H1 (cell line): ENCODE results near the gene ACKR3. TPM values are rescaled to one million over a fixed set of nuclear protein-coding genes. Genes with fewer than 3 reads are reported as not detected.

Experiments
- CHD7 ChIP-seq: fragments of 300-600 bp; sonication (generic); IDR thresholded peaks from 2 replicates; pipeline ENCODE4 v1.7.1; 2012; ENCODE audit warnings: low read length, moderate library complexity, mild to moderate bottlenecking, inconsistent platforms; ENCODE audit not compliant: insufficient replicate concordance
- CTBP2 ChIP-seq: IDR thresholded peaks from 2 replicates; pipeline ENCODE4 v1.7.0; 2011; ENCODE audit warnings: borderline replicate concordance, mild to moderate bottlenecking, moderate library complexity, mixed read lengths, low read length; ENCODE audit not compliant: insufficient read depth, insufficient read length
- CTCF ChIP-seq, 3 experiments: IDR thresholded peaks; 1 replicate in 2 of 3; 2 replicates in 1 of 3; pipeline versions ENCODE4 v1.5.1 to v1.6.1; 2011; ENCODE audit warnings: low read length in 3 of 3, mild to moderate bottlenecking in 3 of 3, inconsistent platforms in 2 of 3, low read depth in 1 of 3, moderate library complexity in 1 of 3; ENCODE audit not compliant: insufficient read depth in 1 of 3; ENCODE audit errors: control extremely low read depth in 1 of 3
- E2F6 ChIP-seq: IDR thresholded peaks from 2 replicates; pipeline ENCODE4 v1.6.1; 2012; ENCODE audit warnings: inconsistent platforms
- KDM5A ChIP-seq: fragments of 200-600 bp; IDR thresholded peaks from 2 replicates; pipeline ENCODE4 v1.7.1; 2012; ENCODE audit warnings: mild to moderate bottlenecking, low read length, inconsistent platforms, mixed read lengths
- POLR2A ChIP-seq, 2 experiments: IDR thresholded peaks; 1 replicate in 1 of 2; 2 replicates in 1 of 2; pipeline ENCODE4 v1.6.1; 2011; ENCODE audit warnings: low read depth in 2 of 2, low read length in 2 of 2, mild to moderate bottlenecking in 2 of 2; ENCODE audit errors: control extremely low read depth in 1 of 2
- polyA plus RNA-seq, 7 experiments: library from polyadenylated mRNA; depleted of rRNA in 3 of 7; stranded (reverse) in 5 of 7; unstranded in 2 of 7; fragments of >200 nt in 5 of 7; fragments of 200-250 nt in 2 of 7; gene quantifications; 1 replicate in 5 of 7; 2 replicates in 1 of 7; 4 replicates in 1 of 7; pipeline versions ENCODE4 v1.2.1 to v1.2.3, GENCODE V29; 2011 to 2013; ENCODE audit warnings: missing spikeins in 2 of 7, mixed read lengths in 2 of 7
- total RNA-seq: library from RNA; stranded (reverse); fragmentation: NEBNext Ultra II Directional; extraction: Animal tissue kit (Norgen Biotek cat#: 25700); gene quantifications from 2 replicates; pipeline ENCODE4 v1.2.1, GENCODE V29; 2021

Gene ACKR3
- total and polyA plus RNA-seq, 2 of the 8 experiments (the other 6 are each of a cell fraction or from before 2014, with no cell fraction given) = 1.4 to 24.4 TPM

GRCh38 chr2:236627193-236627592, 57.6 kb downstream of the ACKR3 start (continued):
- TF ChIP-seq CHD7 (no peak), POLR2A (IDR thresholded peaks at IDR 0.05; ENCODE audit: control extremely low read depth in 1 of 2, low read depth in 2 of 2, low read length in 2 of 2) (no peak), KDM5A (no peak), CTBP2 (no peak), E2F6 (no peak), CTCF (IDR thresholded peaks at IDR 0.05; ENCODE audit: control extremely low read depth in 1 of 3, insufficient read depth in 1 of 3, low read depth in 1 of 3, low read length in 3 of 3) (no peak)
